ENCODE results near the gene SRSF9.
"Not testable (repeated sequence)": the region's sequence is repeated elsewhere in the genome, so short reads cannot be mapped to it uniquely, and the experiment has no call there.

SRSF9 gene

DNA sequence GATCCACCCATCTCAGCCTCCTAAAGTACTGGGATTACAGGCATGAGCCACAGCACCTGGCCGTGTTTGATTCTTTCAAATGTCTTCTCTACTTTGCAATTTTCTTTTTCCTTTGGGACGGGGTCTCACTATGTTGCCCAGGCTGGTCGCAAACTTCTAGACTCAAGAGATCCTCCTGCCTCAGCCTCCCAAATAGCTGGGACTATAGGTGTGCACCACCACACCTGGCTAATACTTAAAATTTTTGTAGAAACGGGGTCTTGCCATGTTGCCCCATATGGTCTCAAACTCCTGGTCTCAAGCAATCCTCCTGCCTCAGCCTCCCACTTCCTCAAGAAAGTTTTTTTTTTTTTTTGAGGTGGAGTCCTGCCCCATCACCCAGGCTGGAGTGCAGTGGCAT lies 21.6 kb downstream of the SRSF9 start:
- DNase-seq = no peak

DNA sequence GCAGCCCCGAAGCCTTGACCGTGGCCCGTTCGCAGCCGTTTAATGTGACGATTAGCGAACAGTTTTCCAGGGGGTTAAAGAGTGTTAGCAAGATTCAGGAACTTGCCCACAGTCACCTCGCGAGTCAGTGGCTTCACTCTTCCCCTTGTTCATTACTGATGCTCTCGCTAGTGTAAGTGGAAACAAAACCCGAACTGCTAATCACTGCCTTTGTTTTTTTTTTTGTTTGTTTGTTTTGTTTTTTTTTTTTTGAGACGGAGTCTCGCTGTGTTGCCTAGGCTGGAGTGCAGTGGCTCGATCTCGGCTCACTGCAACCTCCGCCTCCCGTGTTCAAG lies 22.7 kb downstream of the SRSF9 start:
- not testable (repeated sequence) for DNase-seq

DNA sequence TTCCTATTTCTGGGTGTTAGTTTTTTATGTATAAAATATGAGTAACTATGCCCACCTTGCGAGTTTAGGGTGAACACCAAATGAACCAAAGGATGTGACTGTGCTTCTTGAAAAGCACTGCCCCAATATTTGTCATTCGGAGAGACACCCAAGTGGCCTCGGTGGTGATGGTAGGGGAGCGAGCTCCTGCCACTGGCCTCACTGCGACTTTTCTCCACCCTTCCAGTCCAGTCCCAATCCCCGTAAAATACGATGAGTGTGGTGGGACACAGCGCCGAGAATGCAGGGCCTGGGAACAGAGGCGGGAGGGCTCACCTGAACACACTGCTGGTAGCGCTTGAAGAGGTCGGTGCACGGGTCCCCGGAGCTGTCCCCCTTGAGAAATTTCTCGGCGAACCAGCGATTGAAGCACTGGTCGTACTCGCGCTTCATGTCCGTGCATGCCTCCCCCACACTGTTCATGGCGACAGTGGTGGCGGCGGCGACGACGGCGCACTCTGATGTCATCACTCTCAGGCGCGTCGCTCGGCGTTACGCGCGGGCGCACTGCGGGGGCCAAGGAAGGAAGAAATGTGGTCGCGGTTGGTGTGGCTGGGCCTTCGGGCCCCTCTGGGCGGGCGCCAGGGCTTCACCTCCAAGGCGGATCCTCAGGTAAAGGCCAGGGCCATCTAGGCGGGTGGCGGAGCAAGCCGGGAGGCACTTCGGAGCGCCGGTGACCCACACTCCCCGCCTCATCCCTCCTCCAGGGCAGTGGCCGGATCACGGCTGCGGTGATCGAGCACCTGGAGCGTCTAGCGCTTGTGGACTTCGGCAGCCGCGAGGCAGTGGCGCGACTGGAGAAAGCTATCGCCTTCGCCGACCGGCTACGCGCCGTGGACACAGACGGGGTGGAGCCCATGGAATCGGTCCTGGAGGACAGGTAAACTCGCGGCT lies 23.4 kb downstream of the SRSF9 start, which contains the start of the genes GATC and TRIAP1:
TSS of gene GATC (plus strand) at position 534 of the 933 bp plus-strand sequence. CDS start at position 571, 37 bp downstream.
TSS of gene TRIAP1 (minus strand) at position 474 of the 933 bp plus-strand sequence. CDS start at position 462, 12 bp downstream.
- peak; percentile 87 for DNase-seq

DNA sequence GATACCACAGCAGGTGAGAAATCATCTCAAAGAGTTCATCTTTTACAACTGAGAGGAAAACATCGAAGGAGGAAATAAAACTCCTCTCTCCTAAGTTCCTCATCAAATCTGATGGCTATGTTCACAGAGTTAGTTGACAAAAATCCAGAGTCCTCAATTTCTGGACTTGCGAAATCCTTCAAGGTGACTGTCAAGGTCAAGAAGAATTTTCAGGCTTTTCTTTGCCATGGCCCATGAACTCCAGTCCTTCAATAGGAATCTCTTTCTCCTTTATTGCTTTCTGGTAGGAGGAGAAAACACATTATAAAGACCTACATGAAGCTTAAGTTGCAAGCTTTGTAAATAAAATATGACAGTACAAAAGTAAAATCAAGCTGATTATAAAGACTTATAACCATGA lies 24.9 kb downstream of the SRSF9 start:
- no peak for DNase-seq

DNA sequence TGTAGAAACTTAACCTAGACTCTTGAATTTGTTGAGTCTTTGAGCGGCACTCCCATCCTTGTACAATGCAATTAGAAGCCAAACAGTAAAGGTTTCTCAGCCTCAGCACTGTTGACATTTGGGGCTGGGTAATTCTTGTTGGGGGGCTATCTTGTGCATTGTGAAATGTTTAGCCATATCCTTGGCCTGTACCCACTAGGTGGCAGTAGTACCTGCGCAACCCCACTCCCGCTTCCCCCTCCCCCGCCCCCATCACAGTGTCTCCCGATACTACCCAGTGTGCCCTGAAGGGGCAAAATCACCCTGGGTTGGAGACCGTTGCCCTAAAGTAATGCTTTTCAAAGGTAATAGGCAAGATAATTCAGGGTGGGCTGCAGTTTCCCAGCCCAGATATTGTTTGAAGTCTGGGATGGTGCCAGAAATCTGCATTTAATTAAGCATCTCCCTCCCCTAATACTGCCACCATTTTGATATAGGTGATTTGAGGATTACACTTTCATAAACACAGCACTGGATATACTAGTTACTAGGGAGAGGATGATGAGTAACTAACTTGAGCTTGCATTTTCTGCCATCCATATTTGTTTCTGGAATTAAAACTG lies 29.8 kb downstream of the SRSF9 start:
- peak; percentile 84 for DNase-seq

DNA sequence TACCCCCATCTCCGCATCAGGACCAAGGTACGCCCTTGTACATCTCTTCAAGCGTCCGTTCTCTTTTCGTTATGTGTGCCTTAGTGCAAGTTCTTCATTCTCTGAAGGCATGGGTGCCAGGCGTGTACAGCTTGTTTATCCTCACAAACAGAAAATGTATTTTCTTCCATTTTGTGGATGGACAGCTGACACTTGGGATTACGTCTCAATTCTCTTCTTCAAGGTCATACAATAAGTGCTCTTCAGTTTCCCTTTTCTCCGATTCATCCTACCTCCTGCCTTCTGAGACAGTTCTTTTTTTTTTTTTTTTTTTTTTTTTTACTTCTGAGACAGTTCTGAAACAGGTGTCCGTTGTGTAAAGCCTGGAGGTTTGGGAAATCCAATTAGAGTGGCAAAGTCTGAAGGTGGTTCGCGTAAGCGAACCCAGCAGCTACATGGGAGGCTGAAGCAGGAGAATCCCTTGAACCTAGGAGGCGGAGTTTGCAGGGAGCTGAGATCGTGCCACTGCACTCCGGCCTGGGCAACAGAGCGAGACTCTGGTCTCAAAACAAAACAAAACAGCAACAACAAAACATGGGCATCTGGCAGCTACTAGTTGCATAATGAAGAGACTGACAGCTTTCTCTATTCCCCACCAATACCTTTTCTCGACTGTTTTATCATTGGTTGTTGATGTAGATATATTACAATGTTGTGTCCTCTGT lies 30.9 kb downstream of the SRSF9 start:
- DNase-seq = peak; percentile 70

DNA sequence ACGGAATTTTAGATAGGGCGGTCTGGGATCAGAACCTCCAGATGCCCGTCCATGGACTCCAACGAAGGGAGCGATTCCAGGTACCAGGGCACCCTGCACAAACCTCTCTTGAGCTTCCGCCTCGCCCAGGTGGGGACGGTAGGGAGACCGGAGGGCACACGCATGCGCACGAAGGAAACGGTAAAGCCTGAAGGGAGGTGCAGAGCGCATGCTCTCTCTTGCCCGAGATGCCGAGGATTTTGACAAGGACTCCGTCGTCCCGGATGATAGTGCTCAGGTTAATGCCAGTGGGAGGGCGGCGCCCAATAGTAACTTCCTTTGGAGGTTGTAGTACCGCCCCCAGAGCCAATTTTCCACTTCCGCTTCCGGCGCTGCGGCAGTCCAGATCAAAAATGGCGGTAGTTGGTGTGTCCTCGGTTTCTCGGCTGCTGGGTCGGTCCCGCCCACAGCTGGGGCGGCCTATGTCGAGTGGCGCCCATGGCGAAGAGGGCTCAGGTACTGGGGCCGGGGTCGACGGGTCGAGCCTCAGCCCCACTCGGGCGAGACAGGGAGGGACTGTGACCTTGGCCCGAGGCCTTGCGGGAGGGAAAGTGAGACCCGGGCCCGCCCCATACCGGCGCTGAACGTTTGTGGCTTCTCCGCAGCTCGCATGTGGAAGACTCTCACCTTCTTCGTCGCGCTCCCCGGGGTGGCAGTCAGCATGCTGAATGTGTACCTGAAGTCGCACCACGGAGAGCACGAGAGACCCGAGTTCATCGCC lies 31.6 kb downstream of the SRSF9 start, which contains the start of gene COX6A1:
TSS of gene COX6A1 (plus strand) at position 379 of the 760 bp plus-strand sequence. CDS start at position 393, 14 bp downstream.
- peak; percentile 100 for DNase-seq

DNA sequence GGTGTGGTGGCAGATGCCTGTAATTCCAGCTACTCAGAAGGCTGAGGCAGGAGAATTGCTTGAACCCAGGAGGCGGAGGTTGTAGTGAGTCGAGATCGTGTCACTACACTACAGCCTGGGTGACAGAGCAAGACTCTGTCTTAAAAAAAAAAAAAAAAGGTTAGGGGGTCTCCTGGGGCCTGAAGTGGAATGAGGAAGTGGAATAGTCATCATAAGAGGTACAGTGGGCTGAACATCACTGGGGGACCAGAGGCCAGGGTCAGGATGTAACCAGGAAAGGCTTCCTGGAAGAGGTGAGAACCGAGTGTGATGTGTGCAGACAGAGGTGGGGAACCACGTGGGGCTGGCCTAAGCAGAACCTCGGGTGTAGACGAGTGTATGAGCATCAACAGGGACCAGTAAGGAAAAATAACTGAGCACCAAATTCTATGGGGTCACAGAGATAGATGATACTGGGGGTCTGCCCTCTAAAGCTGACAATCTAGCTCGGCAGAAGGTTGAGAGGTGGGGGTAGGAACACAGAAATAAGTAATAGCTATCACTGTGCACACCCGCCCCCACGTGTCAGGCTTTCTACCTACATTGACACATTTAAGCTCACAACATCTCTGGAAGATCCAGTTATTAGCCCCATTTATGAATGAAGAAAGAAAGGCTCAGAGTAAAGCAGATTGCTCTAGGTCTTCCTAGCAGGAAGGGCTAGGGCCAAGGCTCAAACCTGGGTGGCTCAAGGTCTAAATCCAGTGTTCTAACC lies 36.6 kb downstream of the SRSF9 start:
- DNase-seq = no peak

DNA sequence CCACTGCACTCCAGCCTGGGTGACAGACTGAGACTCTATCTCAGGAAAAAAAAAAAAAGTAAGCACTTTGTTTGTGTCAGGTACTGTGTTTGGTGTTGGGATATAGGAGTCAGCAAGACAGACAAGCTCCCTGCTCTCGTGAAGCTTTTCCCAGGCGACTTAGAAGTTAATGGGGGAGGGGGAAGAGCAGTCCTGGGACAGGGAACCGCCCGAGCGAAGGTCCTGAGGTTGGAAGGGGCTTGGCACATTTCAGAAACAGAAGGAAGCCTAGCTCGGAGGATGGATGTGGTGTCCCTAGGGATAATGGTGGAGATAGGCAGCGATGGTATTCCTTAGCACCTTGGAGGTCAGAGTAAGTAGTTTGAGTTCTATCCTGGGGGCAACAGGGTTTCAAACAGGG lies 40.2 kb downstream of the SRSF9 start:
- no peak for DNase-seq

DNA sequence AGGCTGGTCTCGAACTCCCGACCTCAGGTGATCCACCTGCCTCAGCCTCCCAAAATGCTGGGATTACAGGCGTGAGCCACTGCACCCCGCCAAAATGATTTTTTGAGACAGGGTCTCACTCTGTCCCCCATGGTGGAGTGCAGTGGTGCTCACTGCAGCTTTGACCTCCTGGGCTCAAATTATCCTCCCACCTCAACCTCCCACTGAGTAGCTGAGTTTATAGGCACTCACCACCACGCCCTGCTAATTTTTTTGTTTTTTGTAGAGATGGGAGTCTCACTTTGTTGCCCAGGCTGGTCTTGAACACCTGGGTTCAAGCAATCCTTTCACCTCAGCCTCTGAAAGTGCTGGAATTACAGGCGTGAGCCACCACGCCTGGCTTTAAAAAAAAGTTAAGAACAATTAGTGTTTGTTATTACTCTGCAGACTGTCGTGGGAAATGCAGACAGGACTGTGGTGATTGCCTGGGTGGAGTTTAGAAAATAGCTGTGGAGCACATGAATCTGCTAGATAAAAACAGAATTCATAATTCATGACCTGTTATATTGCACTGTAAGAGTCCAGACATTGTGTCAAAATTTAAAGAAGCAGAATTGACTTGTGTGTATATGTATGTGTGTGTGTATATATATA lies 40.8 kb downstream of the SRSF9 start:
- no peak for DNase-seq

DNA sequence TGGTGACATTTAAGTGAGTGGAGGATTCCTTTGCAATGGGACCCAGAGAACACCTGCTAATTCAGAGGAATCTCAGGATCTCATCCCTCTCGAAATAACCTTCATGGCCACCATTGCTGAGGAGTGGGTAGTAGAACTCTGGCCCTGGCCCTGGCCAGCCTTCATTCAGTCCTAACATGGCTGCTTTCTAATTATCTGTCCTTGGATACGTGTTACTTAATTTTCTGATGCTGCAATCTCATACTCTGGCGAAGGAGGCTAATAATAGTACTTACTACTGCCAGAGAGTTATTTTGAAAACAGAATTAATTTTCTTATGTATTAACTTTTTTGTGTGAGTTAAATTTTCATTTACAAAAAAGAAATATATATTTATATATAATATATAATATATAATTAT lies 43.8 kb downstream of the SRSF9 start:
- DNase-seq = no peak

DNA sequence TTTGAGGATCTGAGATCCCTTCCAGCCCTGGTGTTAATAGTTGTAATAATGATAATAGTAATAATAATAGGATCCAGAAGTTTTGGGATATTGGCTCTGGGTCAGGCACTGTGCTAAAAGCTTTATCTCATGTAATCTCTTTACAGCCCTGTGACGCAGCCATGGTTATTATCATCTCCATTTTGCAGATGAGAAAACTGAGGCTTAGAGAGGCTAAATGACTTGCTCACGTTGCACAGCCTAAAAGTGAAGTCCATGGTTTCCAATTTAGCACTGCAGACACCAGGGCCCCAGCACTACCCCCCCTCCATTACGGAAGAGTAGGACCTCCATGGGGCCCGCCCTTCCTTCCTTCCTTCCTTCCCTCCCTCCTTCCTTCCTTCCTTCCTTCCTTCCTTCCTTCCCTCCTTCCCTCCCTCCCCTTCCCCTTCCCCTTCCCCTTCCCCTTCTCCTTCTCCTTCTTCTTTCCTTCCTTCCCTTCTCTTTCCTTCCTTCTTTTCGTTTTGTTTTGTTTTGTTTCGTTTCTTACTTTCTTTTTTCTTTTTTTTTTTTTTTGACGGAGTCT lies 46.6 kb downstream of the SRSF9 start:
- DNase-seq = no peak

DNA sequence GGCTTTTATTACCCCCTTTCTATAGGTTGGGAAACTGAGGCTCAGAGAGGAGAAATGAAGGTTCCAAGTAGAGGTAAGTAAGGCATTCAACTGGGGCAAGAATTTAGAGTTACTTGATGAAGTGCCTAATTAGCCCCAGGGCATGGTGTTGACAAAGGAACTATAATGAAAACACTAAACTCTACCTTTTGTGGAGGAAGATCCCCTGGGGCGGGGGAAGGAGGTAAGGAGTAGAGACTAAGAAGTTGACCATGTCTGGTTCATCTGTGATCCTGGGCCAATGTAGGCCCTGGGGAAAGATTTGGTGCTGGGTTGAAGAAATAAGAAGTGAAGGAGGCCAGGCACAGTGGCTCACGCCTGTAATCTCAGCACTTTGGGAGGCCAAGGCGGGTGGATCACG lies 47.8 kb downstream of the SRSF9 start:
- DNase-seq = no peak

DNA sequence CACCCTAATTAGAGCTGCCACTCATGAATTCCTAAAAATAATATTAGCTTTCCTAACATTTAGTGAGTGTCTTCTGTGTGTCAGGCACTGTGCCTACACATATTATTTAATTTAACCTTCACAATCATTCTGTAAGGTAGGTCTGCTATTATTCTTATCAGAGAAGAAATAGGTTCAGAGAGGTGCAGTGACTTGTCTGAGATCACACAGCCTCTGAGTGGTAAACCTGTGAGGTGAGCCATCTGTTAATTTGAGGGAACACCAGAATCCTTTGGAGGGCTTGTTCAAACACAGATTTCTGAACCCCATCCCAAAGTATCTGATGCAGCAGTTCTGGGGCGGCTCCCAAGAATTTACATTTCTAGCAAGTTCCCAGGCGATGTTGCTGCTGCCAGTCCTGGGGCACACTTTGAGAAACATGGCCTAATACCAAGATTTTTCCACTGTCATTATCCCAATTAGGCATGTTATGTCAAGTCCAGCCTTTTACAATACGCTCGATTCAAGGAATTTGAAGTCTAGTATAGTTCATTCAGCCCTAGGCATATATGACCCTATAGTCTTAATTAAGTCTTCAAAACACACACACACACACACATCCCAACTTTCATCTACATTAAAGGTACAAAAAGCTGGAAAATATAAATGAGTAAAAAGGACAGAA lies 51.5 kb downstream of the SRSF9 start:
- no peak for DNase-seq

DNA sequence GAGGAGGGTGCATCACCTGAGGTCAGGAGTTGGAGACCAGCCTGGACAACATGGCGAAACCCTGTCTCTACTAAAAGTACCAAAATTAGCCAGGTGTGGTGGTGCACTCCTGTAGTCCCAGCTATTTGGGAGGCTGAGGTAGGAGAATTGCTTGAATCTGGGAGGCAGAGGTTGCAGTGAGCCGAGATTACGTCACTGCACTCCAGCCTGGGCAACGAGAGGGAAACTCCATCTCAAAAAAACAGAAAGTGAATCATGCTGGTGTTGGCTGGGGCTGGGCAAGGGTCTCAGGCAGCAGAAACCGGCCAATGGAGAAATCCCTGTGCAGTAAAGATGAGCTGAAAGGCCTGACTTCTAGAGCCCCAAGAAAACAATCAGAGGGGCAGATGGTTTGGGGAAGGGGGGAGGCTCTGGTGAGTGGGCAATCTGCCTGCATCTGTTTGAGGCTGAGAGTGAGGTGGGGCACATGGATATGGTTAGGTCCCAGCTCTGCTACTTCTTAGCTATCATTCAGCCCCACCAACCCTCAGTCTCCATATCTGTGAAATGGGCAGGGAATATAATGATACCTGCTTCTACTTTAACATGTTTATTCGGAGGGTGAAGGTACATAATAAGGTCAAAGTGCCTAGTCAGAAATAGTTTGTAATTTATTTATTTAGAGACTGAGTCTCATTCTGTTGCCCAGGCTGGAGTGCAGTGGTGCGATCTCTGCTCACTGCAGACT lies 52.9 kb downstream of the SRSF9 start:
- DNase-seq = peak; percentile 80

DNA sequence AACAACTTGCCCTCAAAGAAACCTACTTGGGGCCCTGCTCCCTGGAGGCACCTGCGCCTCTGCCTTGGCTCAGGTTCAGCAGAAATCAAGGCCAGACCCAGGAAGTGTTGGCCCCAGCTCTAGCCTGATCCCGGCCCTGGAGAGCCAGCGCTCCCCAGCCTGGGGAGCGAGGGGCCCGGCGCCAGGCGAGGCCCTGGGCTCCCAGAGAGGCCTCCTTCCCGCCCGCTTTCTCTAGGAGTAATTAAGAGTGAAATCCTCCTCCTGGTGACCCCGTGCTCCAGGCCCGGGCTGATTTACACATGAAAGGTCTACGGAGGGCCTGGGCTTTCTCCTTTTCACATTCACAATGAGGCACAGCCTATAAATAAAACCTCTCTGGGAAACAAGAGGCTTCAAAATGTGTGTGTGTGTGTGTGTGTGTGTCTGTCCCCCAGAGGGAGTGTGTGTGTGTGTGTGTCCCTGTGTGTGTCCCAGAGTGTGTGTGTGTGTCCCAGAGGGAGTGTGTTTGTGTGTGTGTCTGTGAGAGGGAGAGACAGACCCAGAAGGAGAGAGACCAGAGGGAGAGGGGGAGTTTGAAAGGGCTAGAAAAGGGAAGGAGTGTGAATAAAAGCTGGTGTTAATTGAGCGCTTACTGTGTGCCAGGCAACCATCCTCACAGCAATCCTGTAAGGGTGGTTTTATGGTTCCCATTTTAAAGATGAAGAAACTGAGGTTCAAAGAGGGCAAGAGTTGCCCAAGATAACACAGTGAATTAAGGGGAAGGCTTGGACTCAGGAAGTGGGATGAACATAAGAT lies 55.5 kb downstream of the SRSF9 start:
- no peak for DNase-seq

DNA sequence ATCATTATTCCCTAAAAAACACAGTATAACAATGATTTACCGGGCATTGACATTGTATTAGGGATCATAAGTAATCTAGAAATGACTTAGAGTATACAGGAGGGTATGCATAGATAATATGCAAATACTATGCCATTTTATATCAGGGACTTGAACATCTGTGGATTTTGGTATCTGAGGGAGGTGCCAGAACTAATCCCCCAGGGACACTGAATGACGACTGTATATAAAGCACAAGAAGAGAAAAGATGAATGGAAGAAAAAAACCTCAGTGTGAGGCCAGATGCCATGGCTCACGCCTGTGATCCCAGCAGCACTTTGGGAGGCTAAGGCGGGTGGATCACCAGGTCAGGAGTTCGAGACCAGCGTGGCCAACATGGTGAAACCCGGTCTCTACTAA lies 57.1 kb downstream of the SRSF9 start:
- peak; percentile 67 for DNase-seq

Data from NCI-H82 (cell line).